ENCODE measurements around the gene TLL2. TPM values are rescaled to one million over a fixed set of nuclear protein-coding genes. Genes with fewer than 3 reads are reported as not detected.

TLL2 gene
- total RNA-seq, 2 experiments from 2014 or later = not detected

GRCh38 chr10:96319754-96320474 lies 193.8 kb downstream of the TLL2 start:
- no peaks in the 10 kb centered on the region for H3K4me1 Mint-ChIP-seq
- no peak overlapping the region for H3K4me3 Mint-ChIP-seq
- no peaks in the 10 kb centered on the region for H3K9me3 Mint-ChIP-seq
- no peak overlapping the region for H3K27ac Mint-ChIP-seq
- no peaks in the 10 kb centered on the region for H3K36me3 Mint-ChIP-seq (ENCODE audit: low read depth)
- H3K27me3 Mint-ChIP-seq = peaks cover 35% of the 10 kb centered on the region
- no peak for DNase-seq
- CTCF ChIA-PET = interaction anchor here (1.5 kb wide), 1 partner anchor 15 kb away, joined by 3 read pairs; no protein-coding TSS in a partner anchor
- POLR2A ChIA-PET = no interaction called here

GRCh38 chr10:96317067-96317833 lies 196.5 kb downstream of the TLL2 start:
- ChIA-PET POLR2A (no interaction called here), CTCF (interaction anchor here (0.9 to 1.5 kb wide), 4 partner anchors 17 to 300 kb away, joined by 3 to 5 read pairs (median 4); no protein-coding TSS in a partner anchor)
- H3K4me1 Mint-ChIP-seq = no peaks in the 10 kb centered on the region
- no peak for DNase-seq
- H3K4me3 Mint-ChIP-seq = no peak overlapping the region
- no peaks in the 10 kb centered on the region for H3K36me3 Mint-ChIP-seq (ENCODE audit: low read depth)
- H3K27ac Mint-ChIP-seq = no peak overlapping the region
- H3K27me3 Mint-ChIP-seq = peaks cover 28% of the 10 kb centered on the region
- no peaks in the 10 kb centered on the region for H3K9me3 Mint-ChIP-seq

Other genes starting within 250 kb of the TLL2 start
- not detected for gene BLNK, start 242.4 kb downstream of the TLL2 start, total RNA-seq
- gene DNTT, start 209.5 kb downstream of the TLL2 start, total RNA-seq = not detected
- not detected for gene OPALIN, start 154.9 kb downstream of the TLL2 start, total RNA-seq
- gene TM9SF3, start 73.1 kb upstream of the TLL2 start, total RNA-seq = 10 to 100 TPM; 82.8 to 85.4 TPM
- 1 to 10 TPM; 5.7 to 6.6 TPM for gene PIK3AP1, start 206.6 kb upstream of the TLL2 start, total RNA-seq